HL-60 (cell line): Measurements from ENCODE around the gene SLC22A1.

Experiments used
- GABPA ChIP-seq: IDR thresholded peaks from 2 replicates; pipeline ENCODE4 v1.6.1; 2012; ENCODE audit warnings: low read depth
- POLR2AphosphoS5 ChIP-seq: IDR thresholded peaks from 2 replicates; pipeline ENCODE4 v1.6.1; 2012; ENCODE audit warnings: low read depth
- SPI1 ChIP-seq: IDR thresholded peaks from 2 replicates; pipeline ENCODE4 v1.6.1; 2012; ENCODE audit warnings: low read depth, mild to moderate bottlenecking, borderline replicate concordance
- TF ChIP-seq, protein P1 (sequence below): IDR thresholded peaks from one replicate; pipeline ENCODE4 v1.5.1; 2011; ENCODE audit warnings: low read length, control low read depth, inconsistent platforms; ENCODE audit not compliant: insufficient read depth
- TF ChIP-seq, protein P2 (sequence below): IDR thresholded peaks from 2 replicates; pipeline ENCODE4 v1.6.1; 2012; ENCODE audit warnings: low read depth; ENCODE audit not compliant: insufficient replicate concordance

DNA sequence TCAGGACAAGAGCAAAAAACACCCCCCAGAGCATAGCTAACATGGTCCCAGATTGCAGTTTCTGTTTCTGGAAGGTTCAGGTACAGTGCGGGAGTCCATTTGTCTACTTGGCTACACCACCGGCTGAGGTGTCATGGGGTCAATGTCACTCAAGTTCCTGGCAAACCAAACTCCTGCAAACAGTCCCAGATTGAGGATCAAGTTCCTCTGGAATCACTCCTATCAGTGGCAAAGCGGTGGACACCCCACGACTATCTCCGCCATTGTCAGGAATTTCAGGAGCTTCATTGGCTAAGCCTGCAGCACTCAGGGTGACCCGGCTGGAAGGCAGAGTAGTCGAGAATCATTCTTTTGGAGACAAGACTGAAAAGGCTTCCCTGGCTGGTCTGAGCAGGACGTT lies 41.8 kb downstream of the SLC22A1 start:
- TF ChIP-seq, protein P1, sequence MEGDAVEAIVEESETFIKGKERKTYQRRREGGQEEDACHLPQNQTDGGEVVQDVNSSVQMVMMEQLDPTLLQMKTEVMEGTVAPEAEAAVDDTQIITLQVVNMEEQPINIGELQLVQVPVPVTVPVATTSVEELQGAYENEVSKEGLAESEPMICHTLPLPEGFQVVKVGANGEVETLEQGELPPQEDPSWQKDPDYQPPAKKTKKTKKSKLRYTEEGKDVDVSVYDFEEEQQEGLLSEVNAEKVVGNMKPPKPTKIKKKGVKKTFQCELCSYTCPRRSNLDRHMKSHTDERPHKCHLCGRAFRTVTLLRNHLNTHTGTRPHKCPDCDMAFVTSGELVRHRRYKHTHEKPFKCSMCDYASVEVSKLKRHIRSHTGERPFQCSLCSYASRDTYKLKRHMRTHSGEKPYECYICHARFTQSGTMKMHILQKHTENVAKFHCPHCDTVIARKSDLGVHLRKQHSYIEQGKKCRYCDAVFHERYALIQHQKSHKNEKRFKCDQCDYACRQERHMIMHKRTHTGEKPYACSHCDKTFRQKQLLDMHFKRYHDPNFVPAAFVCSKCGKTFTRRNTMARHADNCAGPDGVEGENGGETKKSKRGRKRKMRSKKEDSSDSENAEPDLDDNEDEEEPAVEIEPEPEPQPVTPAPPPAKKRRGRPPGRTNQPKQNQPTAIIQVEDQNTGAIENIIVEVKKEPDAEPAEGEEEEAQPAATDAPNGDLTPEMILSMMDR, result no peak
- TF ChIP-seq, protein P2, sequence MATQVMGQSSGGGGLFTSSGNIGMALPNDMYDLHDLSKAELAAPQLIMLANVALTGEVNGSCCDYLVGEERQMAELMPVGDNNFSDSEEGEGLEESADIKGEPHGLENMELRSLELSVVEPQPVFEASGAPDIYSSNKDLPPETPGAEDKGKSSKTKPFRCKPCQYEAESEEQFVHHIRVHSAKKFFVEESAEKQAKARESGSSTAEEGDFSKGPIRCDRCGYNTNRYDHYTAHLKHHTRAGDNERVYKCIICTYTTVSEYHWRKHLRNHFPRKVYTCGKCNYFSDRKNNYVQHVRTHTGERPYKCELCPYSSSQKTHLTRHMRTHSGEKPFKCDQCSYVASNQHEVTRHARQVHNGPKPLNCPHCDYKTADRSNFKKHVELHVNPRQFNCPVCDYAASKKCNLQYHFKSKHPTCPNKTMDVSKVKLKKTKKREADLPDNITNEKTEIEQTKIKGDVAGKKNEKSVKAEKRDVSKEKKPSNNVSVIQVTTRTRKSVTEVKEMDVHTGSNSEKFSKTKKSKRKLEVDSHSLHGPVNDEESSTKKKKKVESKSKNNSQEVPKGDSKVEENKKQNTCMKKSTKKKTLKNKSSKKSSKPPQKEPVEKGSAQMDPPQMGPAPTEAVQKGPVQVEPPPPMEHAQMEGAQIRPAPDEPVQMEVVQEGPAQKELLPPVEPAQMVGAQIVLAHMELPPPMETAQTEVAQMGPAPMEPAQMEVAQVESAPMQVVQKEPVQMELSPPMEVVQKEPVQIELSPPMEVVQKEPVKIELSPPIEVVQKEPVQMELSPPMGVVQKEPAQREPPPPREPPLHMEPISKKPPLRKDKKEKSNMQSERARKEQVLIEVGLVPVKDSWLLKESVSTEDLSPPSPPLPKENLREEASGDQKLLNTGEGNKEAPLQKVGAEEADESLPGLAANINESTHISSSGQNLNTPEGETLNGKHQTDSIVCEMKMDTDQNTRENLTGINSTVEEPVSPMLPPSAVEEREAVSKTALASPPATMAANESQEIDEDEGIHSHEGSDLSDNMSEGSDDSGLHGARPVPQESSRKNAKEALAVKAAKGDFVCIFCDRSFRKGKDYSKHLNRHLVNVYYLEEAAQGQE, result no peak
- no peak for TF ChIP-seq POLR2AphosphoS5
- TF ChIP-seq SPI1, result no peak
- TF ChIP-seq GABPA, result no peak
